GM12878 (cell line): Measurements from ENCODE around the gene ATP6V1G2. TPM values are rescaled to one million over a fixed set of nuclear protein-coding genes. Genes with fewer than 3 reads are reported as not detected.
A peak's percentile ranks its signal among the peaks of the same experiment; 100 is the strongest.

Experiments
- FOXK2 ChIP-seq: fragments of 450-650 bp; IDR thresholded peaks from 2 replicates; pipeline ENCODE4 v1.6.1; 2017; ENCODE audit warnings: mild to moderate bottlenecking, moderate library complexity
- IRF4 ChIP-seq: IDR thresholded peaks from 2 replicates; pipeline ENCODE4 v1.6.1; 2011; ENCODE audit warnings: low read depth, low read length
- MLLT1 ChIP-seq: fragments of 450-650 bp; IDR thresholded peaks from 2 replicates; pipeline ENCODE4 v1.6.1; 2016; ENCODE audit warnings: mild to moderate bottlenecking
- NFXL1 ChIP-seq: fragments of 450-650 bp; IDR thresholded peaks from 2 replicates; pipeline ENCODE4 v1.6.1; 2017; ENCODE audit warnings: antibody characterized with exemption, mild to moderate bottlenecking, borderline replicate concordance
- NFYA ChIP-seq: IDR thresholded peaks from 2 replicates; pipeline ENCODE4 v1.6.1; 2011; ENCODE audit warnings: low read depth, mild to moderate bottlenecking, low read length, improper control_type of control experiment, borderline replicate concordance
- RFX5 ChIP-seq: IDR thresholded peaks from 2 replicates; pipeline ENCODE4 v1.6.1; 2011; ENCODE audit warnings: low read depth, low read length, improper control_type of control experiment
- ZNF384 ChIP-seq: IDR thresholded peaks from 2 replicates; pipeline ENCODE4 v1.6.1; 2012; ENCODE audit warnings: low read depth, mild to moderate bottlenecking, low read length, improper control_type of control experiment, borderline replicate concordance
- ZSCAN29 ChIP-seq: fragments of 450-650 bp; IDR thresholded peaks from 2 replicates; pipeline ENCODE4 v1.6.1; 2017; ENCODE audit warnings: mild to moderate bottlenecking, moderate library complexity
- polyA plus RNA-seq, 11 experiments: library from polyadenylated mRNA; depleted of rRNA in 4 of 11; unstranded in 6 of 11; stranded (reverse) in 5 of 11; fragments of >200 nt; fragmentation: Nextera tagmentation in 4 of 11; fragmentation: Illumina TruSeq in 1 of 11; extraction: Ambion mirVana in 4 of 11; extraction: Trizol in 1 of 11; gene quantifications; 1 replicate in 1 of 11; 2 replicates in 10 of 11; pipeline versions ENCODE4 v1.2.1 to v1.2.3, GENCODE V29; 2011 to 2016; ENCODE audit warnings: inconsistent platforms in 2 of 11, missing spikeins in 2 of 11, low read depth in 1 of 11
- total RNA-seq, 4 experiments: library from RNA; depleted of rRNA in 3 of 4; stranded (reverse); fragments of >200 nt in 3 of 4; fragmentation: Illumina TruSeq in 1 of 4; extraction: Trizol in 1 of 4; gene quantifications; 2 replicates each; pipeline versions ENCODE4 v1.2.1 to v1.2.3, GENCODE V29; 2013 to 2021
- TF ChIP-seq, protein P1 (sequence below): fragments of 450-650 bp; IDR thresholded peaks from 2 replicates; pipeline ENCODE4 v1.6.1; 2017; ENCODE audit warnings: borderline replicate concordance

ATP6V1G2 gene
- total and polyA plus RNA-seq, 10 of the 15 experiments (the other 5 are each of a cell fraction or from before 2014, with no cell fraction given): 0.45 to 8.9 (median 2.8) TPM

DNA sequence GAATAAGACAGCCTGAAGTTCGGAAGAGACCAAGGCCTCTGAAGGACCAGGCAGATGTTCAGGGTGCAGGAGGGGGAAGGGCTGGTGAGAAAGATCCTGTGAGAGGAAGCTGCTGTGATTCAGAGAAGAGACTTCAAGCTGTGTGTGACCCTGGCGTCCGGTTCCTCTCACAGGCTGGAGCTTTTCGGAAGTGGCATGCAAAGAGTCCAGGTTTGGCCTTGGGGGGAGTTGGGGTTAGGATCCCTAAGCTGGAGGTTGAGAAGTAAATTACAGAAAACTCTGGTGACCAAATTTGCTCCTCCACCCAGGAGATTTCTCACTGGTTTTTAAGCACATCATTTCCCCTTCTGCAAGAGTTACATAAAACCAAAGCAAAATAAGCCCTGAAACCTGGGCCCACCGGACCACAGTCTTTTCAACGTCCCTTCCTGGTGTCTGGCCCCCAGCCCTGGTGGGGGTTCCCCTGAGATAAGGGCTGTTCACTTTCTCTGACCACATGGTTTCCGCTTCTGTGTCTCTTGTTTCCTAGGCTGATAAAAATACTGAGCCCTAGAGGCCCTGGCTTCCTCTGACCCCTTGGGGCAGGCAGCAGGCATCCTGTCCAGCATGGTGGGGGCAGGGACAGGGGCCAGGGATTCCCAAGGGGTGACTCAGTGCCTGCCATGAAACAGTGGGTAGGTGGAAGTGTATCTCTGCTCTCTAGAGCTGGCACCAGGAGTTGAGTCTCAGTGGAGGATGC, 13.7 kb upstream of the ATP6V1G2 start (continued):
- TF ChIP-seq ZNF384 (no peak), ZSCAN29 (no peak), IRF4 (0 out of 2 replicates have a peak, but pooled peaks have one; percentile 32), MLLT1 (peak; percentile 64; the same call in 1 of the 2 replicates), NFXL1 (no peak), RFX5 (no peak), NFYA (no peak), FOXK2 (no peak)
- TF ChIP-seq, protein P1, sequence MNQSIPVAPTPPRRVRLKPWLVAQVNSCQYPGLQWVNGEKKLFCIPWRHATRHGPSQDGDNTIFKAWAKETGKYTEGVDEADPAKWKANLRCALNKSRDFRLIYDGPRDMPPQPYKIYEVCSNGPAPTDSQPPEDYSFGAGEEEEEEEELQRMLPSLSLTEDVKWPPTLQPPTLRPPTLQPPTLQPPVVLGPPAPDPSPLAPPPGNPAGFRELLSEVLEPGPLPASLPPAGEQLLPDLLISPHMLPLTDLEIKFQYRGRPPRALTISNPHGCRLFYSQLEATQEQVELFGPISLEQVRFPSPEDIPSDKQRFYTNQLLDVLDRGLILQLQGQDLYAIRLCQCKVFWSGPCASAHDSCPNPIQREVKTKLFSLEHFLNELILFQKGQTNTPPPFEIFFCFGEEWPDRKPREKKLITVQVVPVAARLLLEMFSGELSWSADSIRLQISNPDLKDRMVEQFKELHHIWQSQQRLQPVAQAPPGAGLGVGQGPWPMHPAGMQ: no peak
